NB4 (cell line): ENCODE measurements around the gene PCSK4.
"Not testable (repeated sequence)": the region's sequence is repeated elsewhere in the genome, so short reads cannot be mapped to it uniquely, and the experiment has no call there.

Experiments
- CTCF ChIP-seq: IDR thresholded peaks from one replicate; pipeline ENCODE4 v1.5.1; 2012; ENCODE audit warnings: low read depth, low read length
- POLR2A ChIP-seq: IDR thresholded peaks from 2 replicates; pipeline ENCODE4 v1.6.1; 2011; ENCODE audit warnings: mild to moderate bottlenecking; ENCODE audit not compliant: insufficient read length; ENCODE audit errors: extremely low read depth

GRCh38 chr19:1499231-1499630 is 9.1 kb upstream of the PCSK4 start:
- TF ChIP-seq POLR2A, CTCF: not testable (repeated sequence)
